Heart left ventricle (tissue), 16 donors: ENCODE data around the gene NARF. TPM values are rescaled to one million over a fixed set of nuclear protein-coding genes. Genes with fewer than 3 reads are reported as not detected.

Source experiments
- ATAC-seq, 4 donors: fragments of 200-7000 bp; cut with Tn5 transposase; one replicate each; pipeline ENCODE4 v1.9.1; 2020 to 2022; ENCODE audit warnings: moderate library complexity in 4 of 4, mild to moderate bottlenecking in 3 of 4, moderate number of reproducible peaks in 1 of 4
- DNase-seq, 5 donors: peaks; one replicate each; pipeline ENCODE4 v3.0.0-alpha.2; 2020
- H3K27ac ChIP-seq, 12 donors: fragments of 200-600 bp; sonication (generic) in 4 of 12; one replicate each; pipeline versions ENCODE4 v1.5.0 to v1.8.0; 2016 to 2022; ENCODE audit warnings: mild to moderate bottlenecking in 2 of 12
- H3K27me3 ChIP-seq, 9 donors: fragments of 200-600 bp; sonication (generic) in 2 of 9; one replicate each; pipeline versions ENCODE4 v1.5.1 to v1.8.0; 2016 to 2022; ENCODE audit warnings: mild to moderate bottlenecking in 3 of 9
- H3K36me3 ChIP-seq, 9 donors: fragments of 200-600 bp; sonication (generic) in 2 of 9; one replicate each; pipeline versions ENCODE4 v1.5.0 to v1.8.0; 2018 to 2022; ENCODE audit warnings: mild to moderate bottlenecking in 2 of 9
- H3K4me1 ChIP-seq, 12 donors: fragments of 200-600 bp; sonication (generic) in 4 of 12; one replicate each; pipeline versions ENCODE4 v1.5.0 to v1.8.0; 2016 to 2022; ENCODE audit warnings: mild to moderate bottlenecking in 3 of 12
- H3K4me3 ChIP-seq, 12 donors: fragments of 200-600 bp; sonication (generic) in 4 of 12; one replicate each; pipeline versions ENCODE4 v1.5.0 to v1.8.0; 2017 to 2022; ENCODE audit warnings: mild to moderate bottlenecking in 9 of 12, moderate library complexity in 4 of 12
- H3K9me3 ChIP-seq, 12 donors: fragments of 200-600 bp; sonication (generic) in 4 of 12; one replicate each; pipeline versions ENCODE4 v1.5.0 to v1.8.0; 2016 to 2022; ENCODE audit warnings: mild to moderate bottlenecking in 1 of 12
- CTCF ChIP-seq, 12 donors: fragments of 200-600 bp; sonication (generic) in 4 of 12; IDR thresholded peaks; one replicate each; pipeline versions ENCODE4 v1.5.0 to v1.8.0; 2018 to 2022; ENCODE audit warnings: antibody characterized with exemption in 12 of 12, mild to moderate bottlenecking in 5 of 12
- POLR2A ChIP-seq, 2 donors: fragments of 450-650 bp; IDR thresholded peaks; one replicate each; pipeline ENCODE4 v1.6.1; 2017; ENCODE audit warnings: antibody characterized with exemption in 2 of 2, mild to moderate bottlenecking in 2 of 2, moderate library complexity in 2 of 2
- WGBS, 4 donors: extraction: QIAGEN DNeasy Blood & Tissue Kit in 2 of 4; methylation state at CpG; one replicate each; pipeline versions ENCODE4 v1.1.5 to v1.1.7; 2013 to 2018; 5-methylcytosine and 5-hydroxymethylcytosine counted together
- intact Hi-C, 10 donors: fragments of 100-400 bp; cut with DNase I; formaldehyde crosslinking; loops; one replicate each; pipeline versions ENCODE4 v1.11.1 to v1.14.2; 2022
- polyA plus RNA-seq, 2 donors: library from polyadenylated mRNA; stranded (reverse); fragments of 200-250 nt; gene quantifications; one replicate each; pipeline ENCODE4 v1.2.3, GENCODE V29; 2013
- total RNA-seq, 9 donors: library from RNA; depleted of rRNA in 2 of 9; stranded (reverse); fragments of >200 nt in 2 of 9; fragmentation: NEBNext Ultra II Directional in 3 of 9; extraction: Animal tissue kit (Norgen Biotek cat#: 25700) in 3 of 9; gene quantifications; one replicate each; pipeline versions ENCODE4 v1.1.0 to v1.2.4, GENCODE V29; 2016 to 2023
- donor health status: ischemic (EF 13 %, LVEDD 7.1; RV severe dilation, severe dysfunction).
- donor health status: healthy with polysubstance abuse.
- donor health status: DM: no; HTN: yes; CAD: no.
- donor health status: DM: no; HTN: no; CAD: no.
- donor health status: ischemic (EF 25% LVEDD 6.9; RV normal size, moderate dysfunction).
- donor health status: ischemic (EF 25% LVEDD 5.7; RV mildly dilated, moderate dysfunction).
- donor health status: healthy.
- donor health status: DM: yes; HTN: yes; CAD: no.
- donor health status: ischemic (EF 35%, LVEDD 5.7; RV mildly dilated, moderate dysfunction).
- donor health status: nonischemic (EF 11% LVEDD 7.7; RV severe dilation, severe dysfunction).
- donor health status: DM: yes; HTN: yes; CAD: no.
- donor health status: PGD.
- donor health status: ischemic (EF 29% LVEDD 5.4; RV normal size, mild dysfunction).
- donor health status: nonischemic (EF 23%, LVEDD 6.1; RV moderate dilation, normal function).

NARF gene
- total and polyA plus RNA-seq, 11 donors = 48.6 to 111 (median 63.0) TPM

- no peak for ATAC-seq
- intact Hi-C loops = loop anchor here in 1 of 10 donors (2.0 kb wide), 1 partner anchor 29 kb away; the partner anchor contains the start of genes HEXD and OGFOD3
- H3K36me3 ChIP-seq = peaks cover 0 to 46% (median 8%) of the 10 kb centered on the region in 9 donors
- TF ChIP-seq CTCF (IDR thresholded peaks at IDR 0.05) = no peak
- no peak for TF ChIP-seq POLR2A (IDR thresholded peaks at IDR 0.05)
- DNase-seq = no peak
- no peak overlapping the region for H3K27ac ChIP-seq
- no peaks in the 10 kb centered on the region for H3K27me3 ChIP-seq
- H3K9me3 ChIP-seq = no peaks in the 10 kb centered on the region
- 95 to 98% (median 96%) methylated on average over 11 of the region's 11 CpGs for WGBS, 4 donors
- H3K4me1 ChIP-seq = peaks cover 0 to 50% (median 27%) of the 10 kb centered on the region in 12 donors
- no peak overlapping the region for H3K4me3 ChIP-seq
Measured at GRCh38 chr17:82447876-82448275, 10.7 kb upstream of the NARF start.

DNA sequence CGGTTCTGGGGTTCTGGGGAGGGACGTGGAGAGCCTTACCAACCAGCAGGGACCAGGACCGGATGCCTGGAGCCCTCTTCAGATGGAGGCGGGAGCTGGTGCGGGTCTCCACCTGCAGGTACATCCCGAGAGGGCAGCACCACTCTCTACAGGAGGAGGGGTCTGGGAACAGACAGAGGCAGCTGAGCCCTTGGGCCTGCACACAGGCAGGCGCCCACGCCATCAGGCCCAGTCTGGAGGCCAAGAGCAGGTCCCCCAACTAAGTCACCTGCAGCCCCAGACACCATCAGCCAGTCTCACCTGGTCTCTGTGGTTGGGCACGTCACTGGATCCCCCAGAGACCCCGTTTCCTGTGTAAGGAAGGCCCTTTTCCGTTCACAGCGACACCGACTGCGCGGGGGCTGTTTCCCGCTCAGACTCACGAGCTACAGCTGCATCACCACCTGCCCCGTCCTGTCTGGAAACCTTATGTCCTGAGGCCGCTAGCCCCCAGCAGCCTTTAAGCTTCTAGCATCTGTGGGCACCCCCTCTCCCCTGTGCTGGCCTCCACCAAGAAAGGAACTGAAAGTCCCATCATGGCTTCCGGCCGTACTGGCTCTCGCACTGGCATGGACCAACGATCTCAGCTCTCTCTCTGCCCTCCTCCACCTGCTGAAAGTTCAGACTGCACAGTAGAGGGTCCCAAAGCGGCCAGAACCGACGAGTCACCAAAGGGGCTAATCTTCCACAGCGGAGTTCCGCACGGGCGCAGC lies 9.2 kb upstream of the NARF start:
- ATAC-seq (peak in 3 of 4 donors; percentile 3 to 62 (median 15)), DNase-seq (peak in 3 of 5 donors; percentile 50 to 71 (median 57))
- no peak for TF ChIP-seq POLR2A (IDR thresholded peaks at IDR 0.05)
- no peak for TF ChIP-seq CTCF (IDR thresholded peaks at IDR 0.05)
- no peaks in the 10 kb centered on the region for H3K27me3 ChIP-seq
- intact Hi-C loops = loop anchor here in 1 of 10 donors (2.0 kb wide), 1 partner anchor 31 kb away; the partner anchor contains the start of genes HEXD and OGFOD3
- H3K4me1 ChIP-seq = peaks cover 0 to 50% (median 27%) of the 10 kb centered on the region in 12 donors
- 59 to 74% (median 67%) methylated on average over 27 to 30 of the region's 30 CpGs for WGBS, 4 donors
- H3K4me3 ChIP-seq = peak overlapping the region; percentile 8 to 100 (median 95)
- H3K9me3 ChIP-seq = no peaks in the 10 kb centered on the region
- peak overlapping the region; percentile 54 to 97 (median 94) for H3K27ac ChIP-seq
- H3K36me3 ChIP-seq = peaks cover 0 to 33% (median 3%) of the 10 kb centered on the region in 9 donors

DNA sequence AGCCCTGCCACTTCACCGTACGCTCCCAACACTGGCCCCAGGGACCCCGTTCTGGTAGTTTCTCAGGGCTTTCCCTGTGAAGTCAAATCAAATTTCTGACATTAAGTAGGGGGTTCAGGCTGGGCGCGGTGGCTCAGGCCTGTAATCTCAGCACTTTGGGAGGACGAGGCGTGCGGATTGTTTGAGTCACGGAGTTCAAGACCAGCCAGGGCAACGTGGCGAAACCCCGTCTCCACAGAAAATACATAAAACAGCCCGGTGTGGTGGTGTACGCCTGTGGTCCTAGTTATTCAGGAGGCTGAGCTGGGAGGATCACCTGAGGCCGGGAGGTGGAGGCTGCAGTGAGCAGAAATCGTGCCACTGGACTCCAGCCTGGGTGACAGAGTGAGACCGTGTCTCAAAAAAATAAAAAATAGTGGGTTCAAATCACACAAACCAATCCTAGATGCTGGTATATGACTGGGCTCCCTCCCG lies 8.6 kb upstream of the NARF start:
- TF ChIP-seq POLR2A (IDR thresholded peaks at IDR 0.05) = no peak
- TF ChIP-seq CTCF (IDR thresholded peaks at IDR 0.05) = no peak
- Histone ChIP-seq H3K9me3 (no peaks in the 10 kb centered on the region), H3K4me3 (peak overlapping the region; percentile 60 to 100 (median 95)), H3K4me1 (peaks cover 0 to 48% (median 27%) of the 10 kb centered on the region in 12 donors), H3K27me3 (no peaks in the 10 kb centered on the region), H3K27ac (peak overlapping the region; percentile 54 to 97 (median 94)), H3K36me3 (peaks cover 0 to 27% (median 0%) of the 10 kb centered on the region in 9 donors)
- WGBS, 4 donors = 59 to 68% (median 65%) methylated on average over 18 of the region's 18 CpGs
- intact Hi-C loops = loop anchor here in 4 of 10 donors (1.0 to 5.0 kb wide), 3 partner anchors 8 to 33 kb away; partner anchors contain the start of genes HEXD (in 3 of the 4), OGFOD3 (in 3 of the 4) and NARF (in 1 of the 4)
- no peak for ATAC-seq
- DNase-seq = no peak
